Suprapubic skin (tissue), 4 donors: ENCODE data around the gene KRT17.

Experiments
- CTCF ChIP-seq, 2 donors: fragments of 200-600 bp in 1 of 2; fragments of 450-650 bp in 1 of 2; sonication (generic) in 1 of 2; IDR thresholded peaks; one replicate each; pipeline ENCODE4 v1.5.1; 2016 to 2019; ENCODE audit warnings: antibody characterized with exemption in 2 of 2, mild to moderate bottlenecking in 1 of 2, moderate library complexity in 1 of 2
- POLR2A ChIP-seq, 2 donors: fragments of 450-650 bp; IDR thresholded peaks; one replicate each; pipeline ENCODE4 v1.6.1; 2017; ENCODE audit warnings: antibody characterized with exemption in 2 of 2, mild to moderate bottlenecking in 2 of 2, moderate library complexity in 2 of 2
- POLR2AphosphoS5 ChIP-seq, 3 donors: sonication (generic); formaldehyde crosslinking; IDR thresholded peaks; one replicate each; pipeline ENCODE4 v1.6.1; 2017; ENCODE audit warnings: antibody characterized with exemption in 3 of 3

- no peak for TF ChIP-seq POLR2A (IDR thresholded peaks at IDR 0.05)
- TF ChIP-seq CTCF (IDR thresholded peaks at IDR 0.05): no peak
- no peak for TF ChIP-seq POLR2AphosphoS5 (IDR thresholded peaks at IDR 0.05)
Observed at GRCh38 chr17:41633556-41634199, 9.3 kb upstream of the KRT17 start.
